Activated CD4-positive, alpha-beta T cell treated with anti-CD3 and anti-CD28 coated beads for 36 hours (primary cell): Measurements from ENCODE around the gene RGS7. TPM values are rescaled to one million over a fixed set of nuclear protein-coding genes. Genes with fewer than 3 reads are reported as not detected.
"Not testable (repeated sequence)": the region's sequence is repeated elsewhere in the genome, so short reads cannot be mapped to it uniquely, and the experiment has no call there.

ENCODE experiments used
- ATAC-seq: fragments of 200-7000 bp; cut with Tn5 transposase; one replicate; pipeline ENCODE4 v1.10.0; 2021; ENCODE audit warnings: mild to moderate bottlenecking, moderate library complexity
- CTCF ChIA-PET: fragments of 350-600 bp; sonication (Branson Sonifier 250); formaldehyde crosslinking; loops from one replicate; lab custom pipeline; 2021; ENCODE audit warnings: antibody characterized with exemption; lab: Charles Lee
- POLR2A ChIA-PET: fragments of 350-600 bp; sonication (Branson Sonifier 250); formaldehyde crosslinking; loops from one replicate; lab custom pipeline; 2021; ENCODE audit warnings: antibody characterized with exemption, inconsistent platforms; lab: Charles Lee
- DNase-seq: peaks from one replicate; pipeline ENCODE4 v3.0.0-alpha.2; 2020
- H3K27ac Mint-ChIP-seq: one replicate; pipeline ENCODE4 v1.8.0; 2021; ENCODE audit warnings: mixed read lengths
- H3K27me3 Mint-ChIP-seq: one replicate; pipeline ENCODE4 v1.8.0; 2021; ENCODE audit warnings: mixed read lengths
- H3K36me3 Mint-ChIP-seq: one replicate; pipeline ENCODE4 v1.8.0; 2021; ENCODE audit warnings: low read depth, mixed read lengths
- H3K4me1 Mint-ChIP-seq: one replicate; pipeline ENCODE4 v1.8.0; 2021; ENCODE audit warnings: mixed read lengths
- H3K4me3 Mint-ChIP-seq: one replicate; pipeline ENCODE4 v1.8.0; 2021; ENCODE audit warnings: mild to moderate bottlenecking, moderate library complexity, mixed read lengths
- H3K9me3 Mint-ChIP-seq: one replicate; pipeline ENCODE4 v1.8.0; 2021; ENCODE audit warnings: low read depth, mixed read lengths
- intact Hi-C, 2 experiments: fragments of 100-400 bp; cut with DNase I in 1 of 2; cut with micrococcal nuclease in 1 of 2; formaldehyde crosslinking; loops; one replicate each; pipeline versions ENCODE4 v1.14.2 to v1.15.1; 2022 to 2024; cut with DNase I, micrococcal nuclease
- total RNA-seq, 2 experiments: library from RNA; stranded (reverse); gene quantifications; one replicate each; pipeline ENCODE4 v1.2.3, GENCODE V29; 2021

RGS7 gene
- total RNA-seq, 2 experiments from 2014 or later = not detected

- intact Hi-C loops = no loop called here
- Mint-ChIP-seq H3K4me3 (no peak overlapping the region), H3K4me1 (no peaks in the 10 kb centered on the region), H3K27ac (no peak overlapping the region), H3K9me3 (peaks cover 4% of the 10 kb centered on the region), H3K36me3 (no peaks in the 10 kb centered on the region), H3K27me3 (no peaks in the 10 kb centered on the region)
- POLR2A ChIA-PET = no interaction called here
- ATAC-seq = no peak
- CTCF ChIA-PET = no interaction called here
- DNase-seq = no peak
Observed at GRCh38 chr1:241203817-241204216, 153.2 kb downstream of the RGS7 start.

DNA sequence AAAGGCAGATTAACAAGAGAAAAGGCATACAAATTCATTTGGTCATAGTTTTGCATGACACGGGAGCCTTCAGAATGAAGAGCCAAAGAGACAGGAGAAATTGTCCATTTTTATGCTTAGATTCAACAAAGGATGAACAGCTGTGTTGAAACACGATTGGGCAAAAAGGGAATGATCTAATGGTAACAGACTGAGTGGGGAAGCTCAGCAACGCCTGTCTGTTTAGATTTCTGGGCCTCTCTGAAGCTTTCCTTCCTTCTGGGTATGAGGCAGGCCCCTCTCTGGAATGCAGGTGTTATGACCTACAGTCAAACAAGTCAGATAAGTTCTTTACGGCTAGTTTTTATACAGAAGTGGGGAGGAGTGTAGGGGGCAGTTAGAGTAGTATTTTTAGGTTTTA lies 154.6 kb downstream of the RGS7 start:
- H3K27ac Mint-ChIP-seq = no peak overlapping the region
- DNase-seq (no peak), ATAC-seq (no peak)
- ChIA-PET POLR2A (no interaction called here), CTCF (no interaction called here)
- no peaks in the 10 kb centered on the region for H3K4me1 Mint-ChIP-seq
- no peak overlapping the region for H3K4me3 Mint-ChIP-seq
- intact Hi-C loops = no loop called here
- no peaks in the 10 kb centered on the region for H3K36me3 Mint-ChIP-seq
- no peaks in the 10 kb centered on the region for H3K27me3 Mint-ChIP-seq
- H3K9me3 Mint-ChIP-seq = peaks cover 3% of the 10 kb centered on the region

- intact Hi-C loops = no loop called here
- peaks cover 8% of the 10 kb centered on the region for H3K9me3 Mint-ChIP-seq
- H3K27ac Mint-ChIP-seq = no peak overlapping the region
- no peaks in the 10 kb centered on the region for H3K27me3 Mint-ChIP-seq
- POLR2A ChIA-PET = no interaction called here
- H3K4me3 Mint-ChIP-seq = no peak overlapping the region
- CTCF ChIA-PET = no interaction called here
- DNase-seq = no peak
- ATAC-seq = no peak
- H3K4me1 Mint-ChIP-seq = no peaks in the 10 kb centered on the region
- H3K36me3 Mint-ChIP-seq = no peaks in the 10 kb centered on the region
Observed at GRCh38 chr1:241186716-241187115, 170.3 kb downstream of the RGS7 start.

DNA sequence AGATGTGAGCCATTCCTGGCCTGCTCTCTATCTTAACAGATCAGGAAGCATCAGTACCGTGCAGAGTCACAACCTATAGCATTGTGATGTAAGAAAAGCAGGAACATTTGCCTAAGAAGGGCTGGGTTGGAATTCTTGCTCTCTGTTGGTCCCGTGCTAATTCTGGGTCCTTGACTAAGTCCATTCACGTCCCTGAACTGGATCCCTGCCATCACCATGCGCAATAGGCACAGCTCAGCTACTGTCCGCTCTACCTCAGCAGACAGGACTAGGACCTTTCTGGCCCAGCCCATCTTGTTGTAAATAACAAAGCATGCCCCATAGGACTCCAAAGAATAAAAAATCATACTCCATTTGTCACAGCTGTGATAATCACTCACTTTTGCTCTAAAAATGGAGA lies 175.0 kb downstream of the RGS7 start:
- intact Hi-C loops = no loop called here
- POLR2A ChIA-PET = no interaction called here
- H3K27ac Mint-ChIP-seq = no peak overlapping the region
- no peak for DNase-seq
- no peaks in the 10 kb centered on the region for H3K36me3 Mint-ChIP-seq
- CTCF ChIA-PET = no interaction called here
- H3K27me3 Mint-ChIP-seq = no peaks in the 10 kb centered on the region
- H3K9me3 Mint-ChIP-seq = peaks cover 13% of the 10 kb centered on the region
- no peak overlapping the region for H3K4me3 Mint-ChIP-seq
- no peaks in the 10 kb centered on the region for H3K4me1 Mint-ChIP-seq
- no peak for ATAC-seq

GRCh38 chr1:241181471-241181870 lies 175.5 kb downstream of the RGS7 start:
- Mint-ChIP-seq H3K27ac (no peak overlapping the region), H3K36me3 (no peaks in the 10 kb centered on the region), H3K9me3 (peaks cover 13% of the 10 kb centered on the region), H3K4me1 (no peaks in the 10 kb centered on the region), H3K27me3 (no peaks in the 10 kb centered on the region), H3K4me3 (no peak overlapping the region)
- DNase-seq (no peak), ATAC-seq (no peak)
- POLR2A ChIA-PET = no interaction called here
- CTCF ChIA-PET = no interaction called here
- intact Hi-C loops = no loop called here

DNA sequence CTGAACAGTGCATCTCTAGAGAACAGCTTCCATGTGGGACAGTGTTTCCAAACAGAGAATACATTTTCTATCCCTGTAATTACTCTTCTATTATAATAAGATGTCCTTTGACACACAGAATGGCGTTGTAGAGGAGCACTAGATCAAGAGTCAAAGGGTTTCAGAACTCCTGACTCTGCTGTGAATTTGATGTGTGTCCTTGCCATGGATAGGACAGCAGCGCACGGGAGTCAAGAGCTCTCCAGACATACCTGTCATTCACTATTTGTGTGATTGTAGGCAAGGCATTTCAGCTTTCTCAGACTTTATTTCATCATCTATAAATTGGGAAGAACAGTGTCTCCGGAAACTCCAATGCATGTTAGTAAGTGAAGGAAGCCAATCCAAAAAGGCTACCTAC lies 176.4 kb downstream of the RGS7 start:
- ChIA-PET POLR2A (no interaction called here), CTCF (no interaction called here)
- no peak for ATAC-seq
- no peak overlapping the region for H3K27ac Mint-ChIP-seq
- no peaks in the 10 kb centered on the region for H3K4me1 Mint-ChIP-seq
- H3K36me3 Mint-ChIP-seq = no peaks in the 10 kb centered on the region
- H3K27me3 Mint-ChIP-seq = no peaks in the 10 kb centered on the region
- DNase-seq = no peak
- intact Hi-C loops = no loop called here
- peaks cover 13% of the 10 kb centered on the region for H3K9me3 Mint-ChIP-seq
- H3K4me3 Mint-ChIP-seq = no peak overlapping the region

- H3K9me3 Mint-ChIP-seq = peaks cover 5% of the 10 kb centered on the region
- intact Hi-C loops = no loop called here
- H3K27ac Mint-ChIP-seq = no peak overlapping the region
- no peak for ATAC-seq
- no peak for DNase-seq
- H3K36me3 Mint-ChIP-seq = no peaks in the 10 kb centered on the region
- H3K4me1 Mint-ChIP-seq = no peaks in the 10 kb centered on the region
- ChIA-PET CTCF (no interaction called here), POLR2A (no interaction called here)
- H3K4me3 Mint-ChIP-seq = no peak overlapping the region
- H3K27me3 Mint-ChIP-seq = no peaks in the 10 kb centered on the region
Observed at GRCh38 chr1:241177660-241178059, 179.3 kb downstream of the RGS7 start.

GRCh38 chr1:241172486-241172885 lies 184.5 kb downstream of the RGS7 start:
- ATAC-seq (no peak), DNase-seq (no peak)
- POLR2A ChIA-PET = no interaction called here
- Mint-ChIP-seq H3K4me1 (no peaks in the 10 kb centered on the region), H3K27me3 (no peaks in the 10 kb centered on the region), H3K27ac (no peak overlapping the region), H3K9me3 (peaks cover 3% of the 10 kb centered on the region), H3K4me3 (no peak overlapping the region), H3K36me3 (no peaks in the 10 kb centered on the region)
- CTCF ChIA-PET = no interaction called here
- intact Hi-C loops = no loop called here

GRCh38 chr1:241171991-241172390 lies 185.0 kb downstream of the RGS7 start:
- intact Hi-C loops = no loop called here
- peaks cover under 1% of the 10 kb centered on the region for H3K9me3 Mint-ChIP-seq
- H3K27me3 Mint-ChIP-seq = no peaks in the 10 kb centered on the region
- no peak overlapping the region for H3K27ac Mint-ChIP-seq
- ChIA-PET POLR2A (no interaction called here), CTCF (no interaction called here)
- DNase-seq (no peak), ATAC-seq (no peak)
- no peaks in the 10 kb centered on the region for H3K36me3 Mint-ChIP-seq
- H3K4me3 Mint-ChIP-seq = no peak overlapping the region
- no peaks in the 10 kb centered on the region for H3K4me1 Mint-ChIP-seq

GRCh38 chr1:241167121-241167630 lies 189.8 kb downstream of the RGS7 start:
- CTCF ChIA-PET = no interaction called here
- POLR2A ChIA-PET = no interaction called here
- Mint-ChIP-seq H3K4me1 (no peaks in the 10 kb centered on the region), H3K27me3 (no peaks in the 10 kb centered on the region), H3K9me3 (peaks cover 9% of the 10 kb centered on the region), H3K4me3 (no peak overlapping the region), H3K27ac (no peak overlapping the region), H3K36me3 (no peaks in the 10 kb centered on the region)
- intact Hi-C loops = no loop called here
- DNase-seq (no peak), ATAC-seq (no peak)

DNA sequence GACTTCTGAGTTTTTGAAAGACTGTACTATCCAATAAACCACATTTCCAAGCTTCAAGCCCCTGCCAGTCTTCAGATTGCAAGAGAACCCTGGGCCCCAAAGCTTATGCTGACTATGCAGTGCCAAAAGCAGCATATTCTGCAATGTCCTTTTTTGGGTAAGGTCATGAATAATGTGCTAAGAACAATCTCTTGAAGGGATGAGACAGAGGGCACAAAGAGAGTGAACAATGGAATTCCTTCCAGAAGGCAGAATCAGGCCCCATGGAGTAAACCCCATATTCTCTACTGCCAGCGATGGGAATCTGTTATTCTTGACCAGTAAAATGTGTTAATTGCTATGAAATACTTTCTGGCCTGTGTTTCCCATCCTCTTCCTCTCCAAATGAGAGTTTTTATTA lies 190.4 kb downstream of the RGS7 start:
- Mint-ChIP-seq H3K4me1 (no peaks in the 10 kb centered on the region), H3K27me3 (no peaks in the 10 kb centered on the region), H3K9me3 (peaks cover 9% of the 10 kb centered on the region), H3K4me3 (no peak overlapping the region), H3K27ac (no peak overlapping the region), H3K36me3 (no peaks in the 10 kb centered on the region)
- intact Hi-C loops = no loop called here
- no peak for ATAC-seq
- ChIA-PET POLR2A (no interaction called here), CTCF (no interaction called here)
- no peak for DNase-seq

- H3K4me1 Mint-ChIP-seq, H3K27me3 Mint-ChIP-seq, H3K36me3 Mint-ChIP-seq, H3K4me3 Mint-ChIP-seq, POLR2A ChIA-PET, H3K9me3 Mint-ChIP-seq, DNase-seq, ATAC-seq, CTCF ChIA-PET, H3K27ac Mint-ChIP-seq, intact Hi-C loops: not testable (repeated sequence)
Observed at GRCh38 chr1:241165256-241165655, 191.7 kb downstream of the RGS7 start.

- Mint-ChIP-seq H3K4me1 (no peaks in the 10 kb centered on the region), H3K9me3 (peaks cover 9% of the 10 kb centered on the region), H3K27ac (no peak overlapping the region), H3K36me3 (no peaks in the 10 kb centered on the region), H3K27me3 (no peaks in the 10 kb centered on the region), H3K4me3 (no peak overlapping the region)
- ChIA-PET POLR2A (no interaction called here), CTCF (no interaction called here)
- DNase-seq (no peak), ATAC-seq (no peak)
- intact Hi-C loops = no loop called here
Observed at GRCh38 chr1:241163363-241163762, 193.6 kb downstream of the RGS7 start.
